Activated CD4-positive, alpha-beta T cell treated with anti-CD3 and anti-CD28 coated beads, Interleukin-2, amount 10 ng/mL, durations not matched to agents 24 days and 14 days (primary cell): Measurements from ENCODE around the gene NRG3. TPM values are rescaled to one million over a fixed set of nuclear protein-coding genes. Genes with fewer than 3 reads are reported as not detected.

Experiments used
- DNase-seq: peaks from one replicate; pipeline ENCODE4 v3.0.0; 2022
- H3K27ac Mint-ChIP-seq: one replicate; pipeline ENCODE4 v1.8.0; 2022; ENCODE audit warnings: mild to moderate bottlenecking, mixed read lengths
- H3K27me3 Mint-ChIP-seq: one replicate; pipeline ENCODE4 v1.8.0; 2022; ENCODE audit warnings: mixed read lengths
- H3K36me3 Mint-ChIP-seq: one replicate; pipeline ENCODE4 v1.8.0; 2022; ENCODE audit warnings: low read depth, mild to moderate bottlenecking, mixed read lengths
- H3K4me1 Mint-ChIP-seq: one replicate; pipeline ENCODE4 v1.8.0; 2021; ENCODE audit warnings: mixed read lengths
- H3K4me3 Mint-ChIP-seq: one replicate; pipeline ENCODE4 v1.8.0; 2022; ENCODE audit warnings: mild to moderate bottlenecking, moderate library complexity, mixed read lengths
- H3K9me3 Mint-ChIP-seq: one replicate; pipeline ENCODE4 v1.8.0; 2021; ENCODE audit warnings: mixed read lengths
- intact Hi-C: fragments of 100-400 bp; cut with micrococcal nuclease; formaldehyde crosslinking; loops from one replicate; pipeline ENCODE4 v1.15.1; 2023
- total RNA-seq: library from RNA; stranded (reverse); gene quantifications from 2 replicates; pipeline ENCODE4 v1.2.3, GENCODE V29; 2022

Gene NRG3
- total RNA-seq, 1 donor from 2014 or later, result not detected

DNA sequence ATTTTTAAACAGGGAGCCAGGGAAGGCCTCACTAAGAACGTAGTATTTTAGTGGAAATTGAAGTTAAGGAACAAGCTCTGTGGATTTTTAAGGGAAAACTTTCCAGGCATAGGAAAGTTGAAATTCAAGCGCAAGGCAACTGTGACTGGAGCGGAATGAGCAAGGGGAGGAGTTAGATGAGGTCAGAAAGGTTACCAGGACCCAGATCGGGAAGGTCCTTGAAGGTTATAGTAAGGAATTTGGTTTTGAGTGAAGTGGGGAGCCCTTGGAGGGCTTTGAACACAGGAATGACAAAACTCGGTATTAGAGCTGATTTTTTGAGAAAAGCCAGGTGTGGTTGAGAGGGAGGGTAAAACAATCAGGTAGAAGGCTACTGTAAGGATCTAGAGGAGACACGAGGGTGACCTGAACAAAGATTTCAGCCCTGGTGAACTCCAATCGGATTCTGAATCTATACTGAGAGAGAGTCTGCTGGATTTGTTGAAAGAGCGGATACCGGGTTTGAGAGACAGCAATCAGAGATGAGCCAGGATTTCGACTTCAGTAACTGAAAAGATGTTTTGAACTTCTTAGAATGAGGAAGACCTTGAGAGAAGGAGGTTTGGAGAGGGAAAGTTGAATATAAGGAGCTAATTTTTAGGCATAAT is 1013.9 kb downstream of the NRG3 start:
- H3K27ac Mint-ChIP-seq, result no peak overlapping the region
- H3K9me3 Mint-ChIP-seq, result no peaks in the 10 kb centered on the region
- intact Hi-C loops, result no loop called here
- H3K27me3 Mint-ChIP-seq, result no peaks in the 10 kb centered on the region
- H3K4me1 Mint-ChIP-seq, result no peaks in the 10 kb centered on the region
- DNase-seq, result no peak
- no peak overlapping the region for H3K4me3 Mint-ChIP-seq
- no peaks in the 10 kb centered on the region for H3K36me3 Mint-ChIP-seq

DNA sequence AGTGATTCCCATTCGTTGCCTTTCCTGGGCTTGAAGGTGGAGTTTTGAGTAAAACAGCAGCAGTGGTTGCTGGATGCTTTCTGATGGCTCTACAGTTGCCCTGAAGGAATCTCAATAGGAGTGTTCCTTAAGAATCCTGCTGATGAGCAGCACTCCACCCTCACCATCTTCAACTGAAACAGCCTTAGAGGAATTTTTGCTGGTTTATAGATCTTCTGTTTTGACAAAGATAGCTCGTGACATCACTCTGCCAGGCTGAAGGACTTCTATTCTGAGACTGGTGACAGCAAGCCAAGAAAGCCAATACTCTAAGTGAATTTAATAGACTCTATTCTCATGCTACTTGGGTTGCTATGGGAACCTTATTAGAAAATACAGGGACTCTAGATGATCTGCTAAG is 1014.7 kb downstream of the NRG3 start:
- intact Hi-C loops, result no loop called here
- Mint-ChIP-seq H3K27ac (no peak overlapping the region), H3K4me3 (no peak overlapping the region), H3K27me3 (no peaks in the 10 kb centered on the region), H3K36me3 (no peaks in the 10 kb centered on the region), H3K4me1 (no peaks in the 10 kb centered on the region), H3K9me3 (no peaks in the 10 kb centered on the region)
- no peak for DNase-seq

DNA sequence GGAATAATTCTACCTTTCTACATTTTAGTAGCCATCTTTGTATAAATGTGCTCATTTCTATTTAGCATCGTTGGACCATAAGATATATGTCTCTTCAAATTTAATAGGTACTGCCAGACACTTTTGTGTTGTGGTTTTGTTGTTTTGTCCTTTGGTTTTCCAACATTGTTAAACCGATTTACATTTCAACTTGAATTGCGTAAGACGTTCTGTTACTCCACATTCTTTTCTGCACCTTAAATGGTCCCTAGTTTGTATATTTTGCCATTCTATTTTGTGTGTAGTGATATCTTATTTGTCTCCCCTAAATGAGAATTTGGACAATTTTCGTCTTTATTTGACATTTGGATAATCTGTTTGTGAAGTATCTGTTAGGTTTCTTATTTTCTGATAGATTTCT is 1015.6 kb downstream of the NRG3 start:
- no peaks in the 10 kb centered on the region for H3K9me3 Mint-ChIP-seq
- intact Hi-C loops, result no loop called here
- H3K27me3 Mint-ChIP-seq, result no peaks in the 10 kb centered on the region
- H3K27ac Mint-ChIP-seq, result no peak overlapping the region
- no peak for DNase-seq
- H3K4me1 Mint-ChIP-seq, result no peaks in the 10 kb centered on the region
- no peaks in the 10 kb centered on the region for H3K36me3 Mint-ChIP-seq
- no peak overlapping the region for H3K4me3 Mint-ChIP-seq

DNA sequence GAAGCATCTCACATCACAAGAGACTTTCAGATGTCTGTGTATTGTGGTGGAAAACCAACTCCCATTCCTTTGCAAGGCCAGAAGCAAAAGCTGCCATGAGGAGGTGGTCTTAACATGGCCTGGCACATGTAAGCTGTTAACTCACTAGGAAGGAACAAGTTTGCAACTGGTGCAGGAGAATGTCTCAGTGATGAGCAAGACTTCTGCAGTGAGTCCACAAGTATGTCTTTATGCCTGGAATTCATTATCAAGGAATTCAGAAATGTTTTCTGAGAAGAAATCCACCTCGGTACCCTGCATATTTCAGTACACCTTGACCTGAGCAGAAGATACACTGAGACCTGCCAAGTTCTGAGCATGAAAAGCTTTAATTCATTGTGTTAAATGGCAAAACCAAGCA is 1033.1 kb downstream of the NRG3 start:
- H3K4me3 Mint-ChIP-seq, result no peak overlapping the region
- no peaks in the 10 kb centered on the region for H3K36me3 Mint-ChIP-seq
- H3K4me1 Mint-ChIP-seq, result no peaks in the 10 kb centered on the region
- no peaks in the 10 kb centered on the region for H3K9me3 Mint-ChIP-seq
- no peaks in the 10 kb centered on the region for H3K27me3 Mint-ChIP-seq
- H3K27ac Mint-ChIP-seq, result no peak overlapping the region
- intact Hi-C loops, result no loop called here
- DNase-seq, result no peak

DNA sequence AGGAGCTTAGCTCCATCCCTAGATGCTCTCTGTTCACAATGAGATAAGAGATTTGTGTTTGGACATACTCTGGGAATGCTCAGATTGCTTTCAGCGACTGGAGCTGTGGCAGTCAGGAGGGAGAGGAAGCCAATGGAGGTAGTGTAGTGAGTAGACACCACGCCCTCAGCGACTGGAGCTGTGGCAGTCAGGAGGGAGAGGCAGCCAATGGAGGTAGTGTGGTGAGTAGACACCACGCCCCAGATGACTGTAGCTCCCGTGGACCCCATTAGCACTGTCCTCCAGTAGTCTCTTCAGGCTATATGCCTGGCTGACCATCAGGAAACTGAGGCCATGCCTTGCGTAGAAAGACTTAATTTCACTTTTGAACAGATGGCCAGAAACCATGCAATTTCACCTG is 1033.8 kb downstream of the NRG3 start:
- H3K9me3 Mint-ChIP-seq, result no peaks in the 10 kb centered on the region
- H3K4me1 Mint-ChIP-seq, result no peaks in the 10 kb centered on the region
- no peak overlapping the region for H3K27ac Mint-ChIP-seq
- intact Hi-C loops, result no loop called here
- H3K27me3 Mint-ChIP-seq, result no peaks in the 10 kb centered on the region
- H3K36me3 Mint-ChIP-seq, result no peaks in the 10 kb centered on the region
- H3K4me3 Mint-ChIP-seq, result no peak overlapping the region
- no peak for DNase-seq

DNA sequence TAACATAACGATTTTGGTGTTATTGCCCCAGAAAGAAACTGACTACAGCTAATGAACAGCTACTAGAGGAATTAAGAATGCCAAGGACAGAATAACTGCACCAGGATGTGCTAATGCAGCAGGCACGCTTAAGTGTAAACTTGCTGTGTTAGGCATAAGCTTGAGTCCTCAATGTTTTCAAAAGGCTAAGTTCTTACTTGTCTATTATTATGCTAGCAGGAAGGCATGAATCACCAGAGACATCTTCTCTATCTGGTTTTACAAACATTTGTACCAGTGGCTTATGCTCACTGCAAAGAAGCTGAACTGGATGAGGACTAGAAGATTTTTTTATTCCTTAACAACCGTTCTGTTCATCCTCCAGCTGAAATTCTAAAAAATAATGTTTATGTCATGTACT is 1035.3 kb downstream of the NRG3 start:
- H3K4me3 Mint-ChIP-seq, result no peak overlapping the region
- no peak for DNase-seq
- H3K36me3 Mint-ChIP-seq, result no peaks in the 10 kb centered on the region
- no peaks in the 10 kb centered on the region for H3K9me3 Mint-ChIP-seq
- intact Hi-C loops, result no loop called here
- no peak overlapping the region for H3K27ac Mint-ChIP-seq
- no peaks in the 10 kb centered on the region for H3K4me1 Mint-ChIP-seq
- H3K27me3 Mint-ChIP-seq, result no peaks in the 10 kb centered on the region

DNA sequence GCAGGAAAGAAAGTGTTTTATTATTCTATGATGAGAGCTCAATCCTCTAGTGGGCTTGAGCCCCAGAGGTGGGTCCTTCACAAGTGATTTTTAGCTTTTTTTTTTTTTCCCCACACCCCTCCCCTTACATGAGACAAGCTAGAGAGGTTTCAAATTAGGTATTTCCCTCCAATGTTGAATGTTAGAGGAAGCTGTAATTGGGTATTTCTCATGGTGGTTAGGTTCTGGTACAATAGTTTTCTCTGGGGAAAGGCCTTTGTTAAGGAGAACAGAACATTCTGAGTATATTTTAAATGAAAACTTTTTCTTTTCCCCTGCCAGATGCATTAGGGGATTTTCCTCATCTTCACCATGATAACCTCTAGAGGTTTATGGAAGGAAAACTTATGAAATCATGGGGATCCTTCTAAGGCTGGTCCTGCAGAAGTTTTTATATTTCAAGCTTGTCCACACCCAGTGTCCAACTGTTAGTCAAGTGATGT is 1039.7 kb downstream of the NRG3 start:
- DNase-seq, result no peak

DNA sequence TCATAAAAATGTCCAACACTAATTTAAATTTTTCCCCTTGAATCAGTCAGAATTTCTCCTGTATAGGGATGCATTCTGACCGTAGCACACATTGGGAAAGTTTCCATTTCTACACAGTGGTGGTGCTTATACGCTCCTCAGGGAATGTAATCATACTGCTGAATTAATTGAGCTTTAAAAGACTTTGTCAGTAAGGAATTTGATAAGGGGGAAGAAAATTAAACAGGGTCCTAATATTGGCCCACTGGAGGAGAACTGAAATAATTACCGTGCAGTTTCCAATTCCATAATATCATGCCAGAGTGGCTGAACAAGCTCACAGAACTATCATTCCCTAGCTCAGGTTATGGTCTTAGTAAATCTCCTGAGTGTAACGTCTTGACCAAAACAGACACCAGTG is 1041.9 kb downstream of the NRG3 start:
- intact Hi-C loops, result no loop called here
- Mint-ChIP-seq H3K27me3 (no peaks in the 10 kb centered on the region), H3K4me1 (no peaks in the 10 kb centered on the region), H3K9me3 (peaks cover 4% of the 10 kb centered on the region), H3K4me3 (no peak overlapping the region), H3K36me3 (no peaks in the 10 kb centered on the region), H3K27ac (no peak overlapping the region)
- no peak for DNase-seq

More for the DNA sequence above, 1039.7 kb downstream of the NRG3 start:
- Mint-ChIP-seq H3K4me1 (no peaks in the 10 kb centered on the region), H3K27ac (no peak overlapping the region), H3K36me3 (no peaks in the 10 kb centered on the region), H3K27me3 (no peaks in the 10 kb centered on the region), H3K4me3 (no peak overlapping the region), H3K9me3 (no peaks in the 10 kb centered on the region)
- intact Hi-C loops, result no loop called here

DNA sequence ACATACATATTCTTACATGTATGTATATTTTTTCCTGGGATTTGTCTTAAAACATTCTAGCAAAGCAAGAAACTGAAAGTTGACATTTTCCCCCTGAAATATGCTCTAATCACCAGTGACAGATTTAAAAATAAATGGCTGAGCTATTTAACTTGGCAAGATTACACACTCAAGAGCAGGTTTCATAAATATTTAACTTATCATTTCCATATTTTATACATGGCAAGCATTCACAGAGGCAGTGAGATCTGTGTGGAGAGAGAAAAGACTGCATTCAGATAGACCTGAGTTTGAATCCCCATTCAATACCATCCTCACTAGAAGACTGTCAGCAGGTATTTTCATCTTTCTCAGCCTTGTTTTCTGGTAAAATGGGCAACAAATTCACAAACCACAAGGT is 1043.0 kb downstream of the NRG3 start:
- DNase-seq, result no peak
- Mint-ChIP-seq H3K27ac (no peak overlapping the region), H3K27me3 (no peaks in the 10 kb centered on the region), H3K4me1 (no peaks in the 10 kb centered on the region), H3K36me3 (no peaks in the 10 kb centered on the region), H3K4me3 (no peak overlapping the region), H3K9me3 (peaks cover 4% of the 10 kb centered on the region)
- intact Hi-C loops, result no loop called here

DNA sequence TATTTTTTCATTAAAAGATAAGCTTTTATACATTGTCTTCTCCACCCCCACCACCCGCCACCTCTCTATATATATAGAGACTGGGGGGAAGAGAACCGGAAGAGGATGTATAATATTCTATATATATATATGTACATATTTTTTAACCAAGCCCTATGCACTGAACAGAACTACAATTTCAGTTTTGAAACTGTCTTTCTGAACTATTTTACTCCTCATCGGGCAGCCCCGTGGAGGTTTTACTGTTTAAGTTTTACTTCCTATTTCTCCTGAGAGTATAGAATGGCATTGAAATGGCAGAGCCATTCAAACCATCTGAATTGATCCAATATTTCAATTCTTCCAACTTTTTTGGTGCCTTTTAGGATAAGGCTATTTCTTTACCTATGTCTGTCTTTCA is 1047.1 kb downstream of the NRG3 start:
- Mint-ChIP-seq H3K36me3 (no peaks in the 10 kb centered on the region), H3K9me3 (peaks cover 7% of the 10 kb centered on the region), H3K27ac (no peak overlapping the region), H3K27me3 (no peaks in the 10 kb centered on the region), H3K4me3 (no peak overlapping the region), H3K4me1 (no peaks in the 10 kb centered on the region)
- no peak for DNase-seq
- intact Hi-C loops, result no loop called here

DNA sequence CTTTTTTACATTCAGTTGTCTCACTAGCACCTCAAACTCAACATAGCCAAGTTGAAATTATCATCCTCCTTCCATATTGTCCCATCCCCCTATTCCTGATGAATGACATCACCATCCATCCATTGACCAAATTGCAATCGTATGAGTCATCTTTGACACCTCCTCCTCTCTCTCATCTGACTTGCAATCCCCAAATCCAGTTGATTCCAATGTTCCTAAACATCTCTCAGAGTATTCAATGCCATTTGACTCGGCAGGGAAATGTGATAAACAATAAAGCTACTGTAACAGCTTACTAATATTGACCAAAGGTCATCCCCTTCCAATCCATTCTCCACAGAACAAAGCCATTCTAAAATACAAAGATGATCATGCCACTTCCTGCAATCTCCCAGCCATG is 1047.8 kb downstream of the NRG3 start:
- H3K27ac Mint-ChIP-seq, result no peak overlapping the region
- H3K27me3 Mint-ChIP-seq, result no peaks in the 10 kb centered on the region
- H3K36me3 Mint-ChIP-seq, result no peaks in the 10 kb centered on the region
- no peak overlapping the region for H3K4me3 Mint-ChIP-seq
- no peaks in the 10 kb centered on the region for H3K4me1 Mint-ChIP-seq
- intact Hi-C loops, result no loop called here
- DNase-seq, result no peak
- peaks cover 7% of the 10 kb centered on the region for H3K9me3 Mint-ChIP-seq

DNA sequence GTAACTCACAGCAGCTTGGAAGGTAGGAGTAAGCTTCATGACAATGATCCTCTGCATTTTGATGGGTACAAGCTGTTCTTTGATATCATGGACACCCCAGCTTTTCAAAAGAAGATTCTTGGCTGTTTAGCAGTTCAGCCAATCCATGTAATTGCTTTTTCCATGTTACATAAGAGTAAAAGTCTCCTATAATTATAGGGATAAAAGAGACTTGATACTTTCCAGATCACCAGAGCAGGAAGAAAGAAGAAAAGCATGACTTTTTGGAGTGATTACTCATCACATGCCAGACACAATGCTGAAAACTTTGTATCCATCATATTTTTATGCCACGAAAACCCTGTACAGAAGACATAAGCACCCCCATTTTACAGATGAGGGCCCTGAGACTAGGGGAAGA is 1049.7 kb downstream of the NRG3 start:
- Mint-ChIP-seq H3K9me3 (peaks cover 7% of the 10 kb centered on the region), H3K4me1 (no peaks in the 10 kb centered on the region), H3K27ac (no peak overlapping the region), H3K27me3 (no peaks in the 10 kb centered on the region), H3K4me3 (no peak overlapping the region), H3K36me3 (no peaks in the 10 kb centered on the region)
- DNase-seq, result no peak
- intact Hi-C loops, result no loop called here

DNA sequence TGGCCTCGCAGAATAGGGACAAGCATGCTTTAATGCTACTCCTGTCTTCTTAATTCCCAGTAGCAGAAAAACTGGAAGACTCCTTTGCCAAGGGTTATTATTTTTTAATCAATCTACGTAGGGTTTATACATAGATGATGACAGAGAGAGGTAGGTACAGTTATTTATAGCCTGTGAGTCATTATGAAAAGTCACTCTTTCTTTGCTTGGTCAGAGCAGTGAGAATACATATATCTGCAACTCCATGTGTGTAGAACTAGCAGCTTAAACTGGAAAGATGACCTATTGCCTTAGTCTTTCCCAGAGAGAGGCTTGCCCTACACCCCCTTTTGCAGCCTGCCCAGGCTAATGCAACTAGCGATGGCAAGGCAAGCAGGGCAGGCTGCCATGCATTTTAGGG is 1050.6 kb downstream of the NRG3 start:
- no peak overlapping the region for H3K4me3 Mint-ChIP-seq
- no peaks in the 10 kb centered on the region for H3K4me1 Mint-ChIP-seq
- intact Hi-C loops, result no loop called here
- no peaks in the 10 kb centered on the region for H3K27me3 Mint-ChIP-seq
- no peak overlapping the region for H3K27ac Mint-ChIP-seq
- H3K36me3 Mint-ChIP-seq, result no peaks in the 10 kb centered on the region
- DNase-seq, result no peak
- H3K9me3 Mint-ChIP-seq, result peaks cover 7% of the 10 kb centered on the region

DNA sequence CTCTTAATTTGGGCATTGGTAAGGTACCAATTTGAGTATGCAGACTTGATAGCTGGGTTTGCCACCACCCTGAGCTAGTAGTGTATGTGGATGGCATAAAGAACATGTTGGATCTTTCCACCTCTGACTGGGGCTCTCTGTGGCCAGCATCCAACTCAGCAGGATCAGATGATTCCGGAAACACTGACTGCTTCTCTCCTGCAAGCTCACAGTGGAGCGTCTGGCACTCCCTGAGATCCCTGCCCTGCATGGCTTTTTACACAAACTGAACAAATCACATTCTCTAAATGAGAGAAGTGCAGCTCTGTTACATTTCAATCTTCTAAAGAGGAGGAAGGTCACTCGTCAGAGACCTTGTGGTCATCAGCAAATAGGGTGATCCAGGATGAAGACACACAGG is 1057.5 kb downstream of the NRG3 start:
- no peaks in the 10 kb centered on the region for H3K27me3 Mint-ChIP-seq
- H3K9me3 Mint-ChIP-seq, result peaks cover 4% of the 10 kb centered on the region
- H3K4me1 Mint-ChIP-seq, result no peaks in the 10 kb centered on the region
- no peaks in the 10 kb centered on the region for H3K36me3 Mint-ChIP-seq
- no peak overlapping the region for H3K4me3 Mint-ChIP-seq
- H3K27ac Mint-ChIP-seq, result no peak overlapping the region
- DNase-seq, result no peak
- intact Hi-C loops, result no loop called here

DNA sequence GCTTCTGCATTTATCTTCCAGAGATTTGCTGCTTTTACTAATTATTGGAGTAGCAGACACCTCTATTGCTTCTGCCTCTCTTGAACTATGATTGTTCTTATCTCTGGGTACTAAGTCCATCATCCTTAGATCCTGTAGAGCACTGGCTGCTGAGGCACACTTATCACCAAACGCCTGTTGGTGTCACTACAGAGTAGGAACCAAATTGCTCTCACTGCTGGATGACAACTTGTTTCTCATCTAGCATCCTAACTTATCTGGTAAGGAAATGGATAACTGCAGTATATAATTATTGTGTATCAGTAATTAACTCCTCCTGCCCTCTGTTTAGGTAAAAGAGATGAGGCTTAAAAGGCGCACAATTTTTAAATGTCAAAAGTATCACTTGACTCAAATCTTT is 1059.4 kb downstream of the NRG3 start:
- Mint-ChIP-seq H3K9me3 (peaks cover 4% of the 10 kb centered on the region), H3K27ac (no peak overlapping the region), H3K27me3 (no peaks in the 10 kb centered on the region), H3K36me3 (no peaks in the 10 kb centered on the region), H3K4me1 (no peaks in the 10 kb centered on the region), H3K4me3 (no peak overlapping the region)
- DNase-seq, result no peak
- intact Hi-C loops, result no loop called here
